Fibroblast of villous mesenchyme (primary cell): ENCODE data around the gene SNHG17. TPM values are rescaled to one million over a fixed set of nuclear protein-coding genes. Genes with fewer than 3 reads are reported as not detected.
"Not testable (repeated sequence)": the region's sequence is repeated elsewhere in the genome, so short reads cannot be mapped to it uniquely, and the experiment has no call there.

Experiments used
- DNase-seq: peaks from one replicate; pipeline ENCODE4 v3.0.0-alpha.2; 2010; ENCODE audit warnings: low read depth
- H3K4me3 ChIP-seq: 2 replicates; pipeline ENCODE4 v1.5.1; 2011; ENCODE audit warnings: low read depth, mild to moderate bottlenecking, low read length
- CTCF ChIP-seq: IDR thresholded peaks from 2 replicates; pipeline ENCODE4 v1.5.1; 2012; ENCODE audit warnings: low read depth, mild to moderate bottlenecking, low read length; ENCODE audit not compliant: insufficient read depth
- total RNA-seq: library from RNA; depleted of rRNA; stranded (reverse); fragments of >200 nt; gene quantifications from 2 replicates; pipeline ENCODE4 v1.2.3, GENCODE V29; 2012

SNHG17 gene
- total RNA-seq, 1 donor = 8.6 TPM

GRCh38 chr20:38471245-38471644 lies 36.1 kb upstream of the SNHG17 start:
- H3K4me3 ChIP-seq = no peak overlapping the region
- no peak for DNase-seq
- no peak for TF ChIP-seq CTCF

GRCh38 chr20:38466983-38467382 lies 31.9 kb upstream of the SNHG17 start:
- H3K4me3 ChIP-seq = no peak overlapping the region
- TF ChIP-seq CTCF = no peak
- DNase-seq = no peak

GRCh38 chr20:38466171-38466570 lies 31.0 kb upstream of the SNHG17 start:
- H3K4me3 ChIP-seq = no peak overlapping the region
- no peak for DNase-seq
- TF ChIP-seq CTCF = no peak

GRCh38 chr20:38461569-38461968 lies 26.4 kb upstream of the SNHG17 start:
- not testable (repeated sequence) for DNase-seq
- H3K4me3 ChIP-seq = peak overlapping the region; percentile 50

- H3K4me3 ChIP-seq = peak overlapping the region; percentile 50
- DNase-seq = not testable (repeated sequence)
These were observed 26.0 kb upstream of the SNHG17 start for GRCh38 chr20:38461167-38461566.

GRCh38 chr20:38460631-38461030 lies 25.5 kb upstream of the SNHG17 start:
- H3K4me3 ChIP-seq, DNase-seq: not testable (repeated sequence)

GRCh38 chr20:38460040-38460623 lies 25.0 kb upstream of the SNHG17 start:
- peak; percentile 88 for DNase-seq
- peak overlapping the region; percentile 2 for H3K4me3 ChIP-seq
- TF ChIP-seq CTCF = no peak

GRCh38 chr20:38458314-38458713 lies 23.2 kb upstream of the SNHG17 start:
- TF ChIP-seq CTCF = no peak
- DNase-seq = no peak
- H3K4me3 ChIP-seq = no peak overlapping the region
